Inferior parietal cortex (tissue), 1 donor: ENCODE measurements around the gene FGD5.
"Not testable (repeated sequence)": the region's sequence is repeated elsewhere in the genome, so short reads cannot be mapped to it uniquely, and the experiment has no call there.

Experiments
- DNase-seq: peaks from one replicate; pipeline ENCODE4 v3.0.0-alpha.2; 2016; ENCODE audit errors: extremely low spot score

FGD5 gene

GRCh38 chr3:14902719-14903118, 84.0 kb downstream of the FGD5 start:
- no peak for DNase-seq

DNA sequence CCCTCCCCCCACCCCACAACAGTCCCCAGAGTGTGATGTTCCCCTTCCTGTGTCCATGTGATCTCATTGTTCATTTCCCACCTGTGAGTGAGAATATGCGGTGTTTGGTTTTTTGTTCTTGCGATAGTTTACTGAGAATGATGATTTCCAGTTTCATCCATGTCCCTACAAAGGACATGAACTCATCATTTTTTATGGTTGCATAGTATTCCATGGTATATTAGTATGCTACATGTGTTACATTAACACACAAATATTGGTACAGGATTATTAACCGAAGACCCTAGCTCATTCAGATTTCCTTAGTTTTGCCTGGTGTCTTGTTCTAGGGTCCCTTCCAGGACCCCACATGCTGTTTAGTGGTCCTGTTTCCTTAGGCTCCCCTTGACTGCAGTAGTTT, 84.7 kb downstream of the FGD5 start:
- not testable (repeated sequence) for DNase-seq

- no peak for DNase-seq
Measured at GRCh38 chr3:14905055-14905657, 86.4 kb downstream of the FGD5 start.

GRCh38 chr3:14906355-14906971, 87.7 kb downstream of the FGD5 start:
- DNase-seq, result no peak

- DNase-seq, result no peak
Measured at GRCh38 chr3:14907043-14907966, 88.5 kb downstream of the FGD5 start.

- no peak for DNase-seq
Measured at GRCh38 chr3:14909250-14909649, 90.5 kb downstream of the FGD5 start.

- no peak for DNase-seq
Measured at GRCh38 chr3:14911651-14912050, 92.9 kb downstream of the FGD5 start.

- DNase-seq, result no peak
Measured at GRCh38 chr3:14913071-14913925, 94.5 kb downstream of the FGD5 start.

- DNase-seq, result no peak
Measured at GRCh38 chr3:14913926-14914778, 95.4 kb downstream of the FGD5 start.

DNA sequence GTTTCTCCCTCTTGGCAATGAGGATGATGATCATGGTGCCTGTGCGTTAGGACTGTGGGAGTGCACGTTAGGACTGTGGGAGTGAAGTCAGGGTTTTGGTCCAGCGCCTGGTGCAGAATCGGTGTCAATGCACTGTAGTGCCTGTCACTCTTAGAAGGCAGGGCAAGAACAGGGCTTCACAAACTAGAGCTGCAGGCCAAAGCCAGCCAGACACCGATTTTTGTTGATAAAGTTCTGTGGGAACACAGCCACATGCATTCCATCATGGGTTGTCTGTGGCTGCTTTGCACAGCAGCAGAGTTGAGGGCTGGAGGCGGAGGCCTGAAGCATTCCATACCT, 96.0 kb downstream of the FGD5 start:
- DNase-seq, result no peak

DNA sequence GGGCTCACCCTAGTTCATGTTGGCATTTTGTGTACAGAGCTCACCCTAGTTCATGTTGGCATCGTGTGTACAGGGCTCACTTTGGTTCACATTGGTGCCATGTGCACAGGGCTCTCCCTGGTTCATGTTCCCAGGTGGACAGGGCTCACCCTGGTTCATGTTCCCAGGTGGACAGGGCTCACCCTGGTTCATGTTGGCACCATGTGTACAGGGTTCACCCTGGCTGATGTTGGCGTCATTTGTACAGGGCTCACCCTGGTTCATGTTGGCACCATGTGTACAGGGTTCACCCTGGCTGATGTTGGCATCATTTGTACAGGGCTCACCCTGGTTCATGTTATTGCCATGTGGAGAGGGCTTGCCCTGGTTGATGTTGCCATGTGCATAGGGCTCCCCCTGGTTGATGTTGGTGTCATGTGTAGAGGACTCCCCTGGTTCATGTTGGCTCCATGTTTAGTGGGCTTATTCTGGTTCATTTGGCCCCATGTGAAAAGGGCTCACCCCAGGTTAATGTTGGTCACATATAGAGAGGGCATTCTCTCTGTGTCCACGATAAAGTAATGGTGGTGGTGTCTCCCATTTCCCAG, 97.0 kb downstream of the FGD5 start:
- DNase-seq, result no peak

DNA sequence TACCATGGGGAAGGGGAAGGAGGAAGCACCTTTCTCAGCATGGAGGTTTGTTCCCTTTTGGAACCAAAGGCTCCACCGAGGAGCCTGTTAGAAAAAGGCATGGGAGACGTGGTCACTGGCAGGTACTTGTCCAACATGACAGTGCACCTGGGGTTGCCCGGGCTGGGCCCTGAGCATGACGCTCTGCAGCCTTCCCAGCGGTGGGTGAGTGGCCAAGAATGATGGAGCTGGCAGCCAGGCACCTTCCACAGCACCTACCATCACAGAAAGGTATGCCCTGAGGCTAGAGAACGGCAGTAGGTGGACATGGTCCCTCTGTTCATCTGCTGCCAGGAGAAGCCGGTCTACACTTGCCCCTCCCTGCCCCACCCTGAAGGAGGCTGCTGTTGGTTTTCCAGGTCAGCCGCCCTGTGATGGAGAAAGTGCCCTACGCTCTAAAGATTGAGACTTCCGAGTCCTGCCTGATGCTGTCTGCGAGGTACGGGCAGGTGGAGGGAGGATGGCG, 99.6 kb downstream of the FGD5 start:
- DNase-seq, result no peak

- no peak for DNase-seq
Measured at GRCh38 chr3:14920536-14920935, 101.8 kb downstream of the FGD5 start.

GRCh38 chr3:14921034-14921616, 102.4 kb downstream of the FGD5 start:
- DNase-seq, result peak; percentile 85

DNA sequence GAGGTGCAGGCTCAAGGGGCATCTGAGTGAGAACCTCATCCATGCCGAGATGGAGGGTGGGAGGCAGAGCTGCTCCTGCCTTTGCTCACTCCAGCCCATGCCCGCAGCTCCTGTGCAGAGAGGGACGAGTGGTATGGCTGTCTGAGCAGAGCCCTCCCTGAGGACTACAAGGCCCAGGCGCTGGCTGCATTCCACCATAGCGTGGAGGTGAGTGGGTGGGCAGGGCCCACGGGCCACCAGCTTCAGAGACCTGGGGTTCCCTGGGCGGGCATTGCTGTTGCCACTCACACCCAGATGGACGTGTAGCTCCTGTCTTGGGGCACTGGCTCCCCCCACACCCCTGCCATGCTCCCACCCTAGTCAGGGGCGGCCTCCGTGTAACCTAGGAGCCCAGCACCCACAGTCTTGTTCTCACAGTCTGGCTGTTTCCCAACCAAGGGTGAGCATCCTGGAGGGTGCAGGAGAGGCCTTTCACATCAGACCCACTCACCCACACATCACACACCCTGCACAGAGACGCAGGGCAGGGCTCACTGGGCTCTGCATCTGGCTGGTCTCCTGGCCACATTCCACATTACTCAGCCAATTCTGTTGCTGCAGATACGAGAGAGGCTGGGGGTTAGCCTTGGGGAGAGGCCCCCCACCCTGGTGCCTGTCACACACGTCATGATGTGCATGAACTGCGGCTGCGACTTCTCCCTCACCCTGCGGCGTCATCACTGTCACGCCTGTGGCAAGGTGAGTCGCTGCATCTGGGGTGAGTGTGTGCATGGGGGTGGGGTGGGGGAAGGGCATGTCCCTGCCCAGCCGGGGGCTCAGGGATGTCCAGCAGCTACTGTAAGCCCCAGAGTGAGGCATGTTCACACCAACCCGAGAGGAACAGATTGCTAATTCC, 103.3 kb downstream of the FGD5 start:
- no peak for DNase-seq

- DNase-seq, result no peak
Measured at GRCh38 chr3:14922863-14923262, 104.1 kb downstream of the FGD5 start.

DNA sequence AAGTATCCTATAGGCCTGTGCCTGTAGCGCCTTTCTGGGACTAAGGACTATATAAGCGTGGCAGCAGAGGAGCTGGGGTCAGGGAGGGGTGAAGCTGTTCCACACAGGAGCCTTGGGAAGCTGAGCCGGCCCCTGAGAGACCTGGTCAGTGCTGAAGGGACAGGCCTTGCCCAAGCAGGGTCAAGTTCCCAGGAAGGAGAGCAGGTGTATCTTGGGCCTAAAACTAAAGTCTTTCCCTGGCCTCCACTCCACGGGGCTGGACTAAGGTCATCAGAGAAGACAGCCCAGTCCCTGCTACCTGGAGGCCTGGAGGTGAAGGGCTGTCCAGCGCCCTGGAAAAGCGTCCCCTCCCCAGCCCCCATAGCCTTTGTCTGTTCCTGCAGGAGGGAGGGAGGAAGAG, 104.7 kb downstream of the FGD5 start:
- DNase-seq, result no peak

DNA sequence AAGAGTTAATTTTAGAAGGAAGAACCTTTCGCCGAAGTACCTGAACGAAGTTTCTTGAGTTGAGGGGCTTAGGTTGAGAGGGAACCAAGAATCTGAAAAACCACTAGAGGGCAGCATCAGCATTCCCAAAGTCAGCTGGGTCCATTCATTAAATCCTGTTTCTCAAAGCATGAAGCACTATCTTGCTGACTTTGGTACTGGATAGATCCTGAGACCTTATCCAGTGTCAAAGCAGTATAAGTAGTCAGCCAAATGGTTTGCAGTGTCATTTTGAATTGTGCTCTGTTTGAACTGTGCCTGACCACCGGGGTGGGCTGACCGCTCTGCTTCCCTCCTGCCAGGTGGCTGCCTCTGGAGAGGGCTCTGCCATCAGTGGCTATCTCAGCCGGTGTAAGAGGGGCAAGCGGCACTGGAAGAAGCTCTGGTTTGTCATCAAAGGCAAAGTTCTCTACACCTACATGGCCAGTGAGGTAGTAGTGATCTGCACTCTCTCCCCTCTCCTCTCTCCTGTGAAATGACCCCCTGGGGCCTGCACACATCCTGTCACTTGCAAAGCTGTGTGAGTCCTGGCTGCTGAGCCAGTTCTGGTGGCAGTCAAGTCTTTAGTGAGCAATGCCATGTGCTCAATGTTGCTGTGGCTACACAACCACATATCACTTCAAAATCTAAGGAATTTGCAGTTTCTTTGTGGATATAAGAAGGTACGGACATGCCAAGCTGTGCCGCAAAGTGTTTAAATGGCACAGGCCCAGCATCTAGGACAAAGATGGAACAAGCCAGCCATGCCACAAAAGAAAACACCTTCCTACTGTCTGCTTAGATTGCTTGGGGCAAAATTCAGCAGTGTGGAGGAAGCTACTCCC, 107.2 kb downstream of the FGD5 start:
- DNase-seq, result peak; percentile 84
